Parathyroid adenoma (tissue), 2 donors: Measurements from ENCODE around the gene SRCAP.

Experiments used
- H2AFZ ChIP-seq: fragments of 300-600 bp; sonication (generic); one replicate; pipeline ENCODE4 v1.7.0; 2017; ENCODE audit warnings: antibody characterized with exemption, mild to moderate bottlenecking
- H3K27ac ChIP-seq: fragments of 300-600 bp; sonication (generic); one replicate; pipeline ENCODE4 v1.7.0; 2017
- H3K27me3 ChIP-seq: fragments of 300-600 bp; sonication (generic); one replicate; pipeline ENCODE4 v1.7.0; 2017; ENCODE audit warnings: low read length; ENCODE audit not compliant: control insufficient read depth, insufficient read depth
- H3K36me3 ChIP-seq: fragments of 300-600 bp; sonication (generic); one replicate; pipeline ENCODE4 v1.7.0; 2017; ENCODE audit warnings: low read length; ENCODE audit not compliant: control insufficient read depth, insufficient read depth
- H3K4me1 ChIP-seq: fragments of 300-600 bp; sonication (generic); one replicate; pipeline ENCODE4 v1.7.0; 2017; ENCODE audit warnings: control low read depth
- H3K4me2 ChIP-seq: fragments of 300-600 bp; sonication (generic); one replicate; pipeline ENCODE4 v1.7.0; 2017; ENCODE audit warnings: low read length
- H3K4me3 ChIP-seq: fragments of 300-600 bp; sonication (generic); one replicate; pipeline ENCODE4 v1.7.0; 2017; ENCODE audit warnings: low read depth, low read length
- H3K79me2 ChIP-seq: fragments of 300-600 bp; sonication (generic); one replicate; pipeline ENCODE4 v1.7.0; 2017; ENCODE audit warnings: control low read depth
- H3K9ac ChIP-seq: fragments of 300-600 bp; sonication (generic); one replicate; pipeline ENCODE4 v1.7.0; 2017; ENCODE audit warnings: mild to moderate bottlenecking
- H3K9me3 ChIP-seq: fragments of 300-600 bp; sonication (generic); one replicate; pipeline ENCODE4 v1.7.0; 2017; ENCODE audit warnings: low read length; ENCODE audit not compliant: control insufficient read depth
- CTCF ChIP-seq: fragments of 300-600 bp; sonication (generic); IDR thresholded peaks from one replicate; pipeline ENCODE4 v1.7.0; 2017; ENCODE audit warnings: antibody characterized with exemption, mild to moderate bottlenecking
- donor health status: primary hyperparathyroidism.

Gene SRCAP

GRCh38 chr16:30766933-30767284 is 67.9 kb downstream of the SRCAP start:
- H3K27ac ChIP-seq, result no peak overlapping the region
- H3K4me1 ChIP-seq, result peaks cover 9% of the 10 kb centered on the region

DNA sequence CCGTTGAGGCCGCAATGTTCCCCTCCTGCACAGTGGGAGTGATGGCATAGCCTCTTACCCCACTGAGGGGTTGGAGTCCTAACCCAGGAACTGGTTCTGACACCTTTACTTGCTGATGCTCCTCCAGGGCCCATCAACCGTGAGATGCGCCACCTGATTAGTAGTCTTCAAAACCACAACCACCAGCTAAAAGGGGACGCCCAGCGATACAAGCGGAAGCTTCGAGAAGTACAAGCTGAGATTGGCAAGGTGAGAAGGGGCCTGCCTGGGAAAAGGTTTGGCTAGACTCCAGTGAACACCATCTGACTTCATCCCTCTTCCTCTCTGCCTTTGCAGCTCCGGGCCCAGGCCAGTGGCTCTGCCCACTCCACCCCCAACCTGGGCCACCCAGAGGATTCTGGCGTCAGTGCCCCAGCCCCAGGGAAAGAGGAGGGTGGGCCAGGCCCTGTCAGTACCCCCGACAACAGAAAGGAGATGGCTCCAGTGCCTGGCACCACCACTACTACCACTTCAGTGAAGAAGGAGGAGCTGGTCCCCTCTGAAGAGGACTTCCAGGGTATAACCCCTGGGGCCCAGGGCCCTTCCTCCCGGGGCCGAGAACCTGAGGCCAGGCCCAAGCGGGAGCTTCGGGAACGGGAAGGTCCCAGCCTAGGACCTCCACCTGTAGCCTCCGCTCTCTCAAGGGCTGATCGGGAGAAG is 68.9 kb downstream of the SRCAP start:
- TF ChIP-seq CTCF, result no peak
- H3K9me3 ChIP-seq, result no peaks in the 10 kb centered on the region
- H2AFZ ChIP-seq, result no peak overlapping the region
- no peak overlapping the region for H3K4me3 ChIP-seq
- H3K27me3 ChIP-seq, result no peaks in the 10 kb centered on the region
- peaks cover 4% of the 10 kb centered on the region for H3K79me2 ChIP-seq
- no peaks in the 10 kb centered on the region for H3K36me3 ChIP-seq
- H3K4me2 ChIP-seq, result no peak overlapping the region
- H3K4me1 ChIP-seq, result peaks cover 5% of the 10 kb centered on the region
- H3K9ac ChIP-seq, result no peak overlapping the region
- no peak overlapping the region for H3K27ac ChIP-seq

More at GRCh38 chr16:30766933-30767284, 67.9 kb downstream of the SRCAP start:
- no peak overlapping the region for H3K4me3 ChIP-seq
- peaks cover 9% of the 10 kb centered on the region for H3K79me2 ChIP-seq
- H2AFZ ChIP-seq, result no peak overlapping the region
- no peak overlapping the region for H3K4me2 ChIP-seq
- H3K9ac ChIP-seq, result no peak overlapping the region
- no peaks in the 10 kb centered on the region for H3K27me3 ChIP-seq
- no peaks in the 10 kb centered on the region for H3K36me3 ChIP-seq
- H3K9me3 ChIP-seq, result no peaks in the 10 kb centered on the region
- no peak for TF ChIP-seq CTCF

- H3K79me2 ChIP-seq, result no peaks in the 10 kb centered on the region
- H3K36me3 ChIP-seq, result no peaks in the 10 kb centered on the region
- no peak overlapping the region for H3K4me2 ChIP-seq
- H2AFZ ChIP-seq, result no peak overlapping the region
- no peak overlapping the region for H3K9ac ChIP-seq
- H3K4me1 ChIP-seq, result no peaks in the 10 kb centered on the region
- TF ChIP-seq CTCF, result no peak
- H3K27ac ChIP-seq, result no peak overlapping the region
- H3K4me3 ChIP-seq, result no peak overlapping the region
- no peaks in the 10 kb centered on the region for H3K9me3 ChIP-seq
- H3K27me3 ChIP-seq, result no peaks in the 10 kb centered on the region
These were observed 69.7 kb downstream of the SRCAP start for GRCh38 chr16:30768583-30769181.

DNA sequence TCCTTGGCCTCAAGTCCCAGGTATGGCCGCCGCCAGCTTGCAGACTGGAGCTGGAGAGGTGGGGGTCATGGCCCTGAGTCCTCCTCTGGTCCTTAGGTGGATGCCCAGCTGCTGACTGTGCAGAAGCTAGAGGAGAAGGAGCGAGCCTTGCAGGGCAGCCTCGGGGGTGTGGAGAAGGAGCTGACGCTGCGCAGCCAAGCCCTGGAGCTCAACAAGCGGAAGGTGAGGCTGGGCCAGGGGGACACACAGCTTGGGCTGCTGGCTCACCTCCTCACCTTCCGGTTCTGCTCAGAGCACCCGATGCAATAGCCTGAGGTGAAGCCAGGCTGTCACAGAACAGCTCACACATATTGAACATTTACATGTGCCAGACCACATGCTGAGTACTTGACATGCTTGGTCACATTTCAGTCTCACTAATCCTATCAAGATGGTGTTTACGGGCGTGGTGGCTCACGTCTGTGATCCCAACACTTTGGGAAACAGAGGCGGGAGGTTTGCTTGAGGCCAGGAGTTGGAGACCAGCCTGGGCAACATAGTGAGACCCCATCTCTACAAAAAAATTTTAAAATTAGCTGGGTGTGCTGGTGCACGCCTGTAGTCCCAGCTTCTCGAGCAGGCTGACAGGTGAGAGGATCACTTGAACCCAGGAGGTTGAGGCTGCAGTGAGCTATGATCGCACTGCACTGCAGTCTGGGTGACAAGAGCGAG is 70.6 kb downstream of the SRCAP start:
- TF ChIP-seq CTCF, result no peak
- H3K4me1 ChIP-seq, result no peaks in the 10 kb centered on the region

More for the DNA sequence above, 70.6 kb downstream of the SRCAP start:
- no peak overlapping the region for H3K4me2 ChIP-seq
- H3K36me3 ChIP-seq, result no peaks in the 10 kb centered on the region
- no peaks in the 10 kb centered on the region for H3K9me3 ChIP-seq
- H3K27me3 ChIP-seq, result no peaks in the 10 kb centered on the region
- H3K9ac ChIP-seq, result no peak overlapping the region
- H3K4me3 ChIP-seq, result no peak overlapping the region
- H3K79me2 ChIP-seq, result no peaks in the 10 kb centered on the region
- H2AFZ ChIP-seq, result no peak overlapping the region
- no peak overlapping the region for H3K27ac ChIP-seq
